Activated CD4-positive, alpha-beta T cell treated with anti-CD3 and anti-CD28 coated beads for 4 hours (primary cell): ENCODE data around the gene FAM200B.

Experiments
- DNase-seq, 2 donors: peaks; one replicate each; pipeline ENCODE4 v3.0.0-alpha.2; 2020

Gene FAM200B

GRCh38 chr4:15668566-15669435 is 12.8 kb upstream of the FAM200B start:
- no peak for DNase-seq

- DNase-seq = no peak
Observed at GRCh38 chr4:15670576-15670975, 11.1 kb upstream of the FAM200B start.

GRCh38 chr4:15672101-15672500 is 9.5 kb upstream of the FAM200B start:
- no peak for DNase-seq

- DNase-seq = no peak
Observed at GRCh38 chr4:15673337-15673736, 8.3 kb upstream of the FAM200B start.

- DNase-seq = no peak
Observed at GRCh38 chr4:15674046-15674445, 7.6 kb upstream of the FAM200B start.

- no peak for DNase-seq
Observed at GRCh38 chr4:15674926-15675325, 6.7 kb upstream of the FAM200B start.

- DNase-seq = no peak
Observed at GRCh38 chr4:15675356-15675755, 6.3 kb upstream of the FAM200B start.

GRCh38 chr4:15676039-15676438 is 5.6 kb upstream of the FAM200B start:
- DNase-seq = no peak

GRCh38 chr4:15676899-15677298 is 4.7 kb upstream of the FAM200B start:
- no peak for DNase-seq

GRCh38 chr4:15677507-15677988 is 4.1 kb upstream of the FAM200B start:
- DNase-seq = no peak

GRCh38 chr4:15681067-15681371 is 608 bp upstream of the FAM200B start:
- DNase-seq = no peak

- DNase-seq = no peak
Observed at GRCh38 chr4:15682242-15683142, 865 bp downstream of the FAM200B start.

- DNase-seq = no peak
Observed at GRCh38 chr4:15683143-15683495, 1.5 kb downstream of the FAM200B start.

- DNase-seq = no peak
Observed at GRCh38 chr4:15684498-15684897, 2.9 kb downstream of the FAM200B start.

- DNase-seq = no peak
Observed at GRCh38 chr4:15688051-15688450, 6.4 kb downstream of the FAM200B start.

- no peak for DNase-seq
Observed at GRCh38 chr4:15689540-15689939, 7.9 kb downstream of the FAM200B start.

GRCh38 chr4:15690020-15690809 is 8.6 kb downstream of the FAM200B start:
- no peak for DNase-seq

GRCh38 chr4:15691346-15692135 is 9.9 kb downstream of the FAM200B start:
- no peak for DNase-seq

GRCh38 chr4:15692602-15693001 is 11.0 kb downstream of the FAM200B start:
- no peak for DNase-seq

- DNase-seq = no peak
Observed at GRCh38 chr4:15694431-15694830, 12.8 kb downstream of the FAM200B start.

- no peak for DNase-seq
Observed at GRCh38 chr4:15695240-15695699, 13.6 kb downstream of the FAM200B start.

- no peak for DNase-seq
Observed at GRCh38 chr4:15695729-15696128, 14.1 kb downstream of the FAM200B start.
